ENCODE data around the gene MTHFD2L. TPM values are rescaled to one million over a fixed set of nuclear protein-coding genes. Genes with fewer than 3 reads are reported as not detected.
"Not testable (repeated sequence)": the region's sequence is repeated elsewhere in the genome, so short reads cannot be mapped to it uniquely, and the experiment has no call there.

The MTHFD2L gene
- total RNA-seq, 1 donor from 2014 or later: 14.5 TPM

GRCh38 chr4:74320559-74321118 lies 162.7 kb downstream of the MTHFD2L start:
- intact Hi-C loops (cut with DNase I): loop anchor here (2.0 kb wide), 1 partner anchor 350 kb away; no protein-coding TSS in a partner anchor
- no peak for DNase-seq (ENCODE audit: low spot score)

- intact Hi-C loops (cut with DNase I): no loop called here
These were observed 164.4 kb downstream of the MTHFD2L start for GRCh38 chr4:74322301-74322700.

GRCh38 chr4:74323663-74324062 lies 165.7 kb downstream of the MTHFD2L start:
- intact Hi-C loops (cut with DNase I): no loop called here

More at GRCh38 chr4:74322301-74322700, 164.4 kb downstream of the MTHFD2L start:
- DNase-seq (ENCODE audit: low spot score): no peak

GRCh38 chr4:74324262-74324661 lies 166.3 kb downstream of the MTHFD2L start:
- intact Hi-C loops (cut with DNase I): no loop called here

More at GRCh38 chr4:74323663-74324062, 165.7 kb downstream of the MTHFD2L start:
- DNase-seq (ENCODE audit: low spot score): no peak

GRCh38 chr4:74325886-74326285 lies 168.0 kb downstream of the MTHFD2L start:
- no peak for DNase-seq (ENCODE audit: low spot score)
- intact Hi-C loops (cut with DNase I): no loop called here

More at GRCh38 chr4:74324262-74324661, 166.3 kb downstream of the MTHFD2L start:
- DNase-seq (ENCODE audit: low spot score): no peak

GRCh38 chr4:74327762-74328161 lies 169.8 kb downstream of the MTHFD2L start:
- intact Hi-C loops (cut with DNase I): no loop called here
- no peak for DNase-seq (ENCODE audit: low spot score)

- DNase-seq (ENCODE audit: low spot score): no peak
- intact Hi-C loops (cut with DNase I): no loop called here
These were observed 170.6 kb downstream of the MTHFD2L start for GRCh38 chr4:74328501-74328900.

GRCh38 chr4:74329307-74329706 lies 171.4 kb downstream of the MTHFD2L start:
- intact Hi-C loops (cut with DNase I): no loop called here
- no peak for DNase-seq (ENCODE audit: low spot score)

GRCh38 chr4:74330295-74330750 lies 172.4 kb downstream of the MTHFD2L start:
- intact Hi-C loops (cut with DNase I): no loop called here
- DNase-seq (ENCODE audit: low spot score): no peak

- DNase-seq (ENCODE audit: low spot score): no peak
- intact Hi-C loops (cut with DNase I): no loop called here
These were observed 173.3 kb downstream of the MTHFD2L start for GRCh38 chr4:74331252-74331651.

GRCh38 chr4:74331944-74332343 lies 174.0 kb downstream of the MTHFD2L start:
- intact Hi-C loops (cut with DNase I): no loop called here
- no peak for DNase-seq (ENCODE audit: low spot score)

- intact Hi-C loops (cut with DNase I): no loop called here
- no peak for DNase-seq (ENCODE audit: low spot score)
These were observed 176.7 kb downstream of the MTHFD2L start for GRCh38 chr4:74334636-74335035.

- no peak for DNase-seq (ENCODE audit: low spot score)
- intact Hi-C loops (cut with DNase I): no loop called here
These were observed 177.6 kb downstream of the MTHFD2L start for GRCh38 chr4:74335341-74336021.

- DNase-seq (ENCODE audit: low spot score): no peak
- intact Hi-C loops (cut with DNase I): no loop called here
These were observed 180.9 kb downstream of the MTHFD2L start for GRCh38 chr4:74338792-74339333.

GRCh38 chr4:74339501-74339900 lies 181.6 kb downstream of the MTHFD2L start:
- no peak for DNase-seq (ENCODE audit: low spot score)
- intact Hi-C loops (cut with DNase I): no loop called here

GRCh38 chr4:74340421-74340820 lies 182.5 kb downstream of the MTHFD2L start:
- intact Hi-C loops (cut with DNase I); DNase-seq (ENCODE audit: low spot score): not testable (repeated sequence)

- intact Hi-C loops (cut with DNase I): no loop called here
- DNase-seq (ENCODE audit: low spot score): no peak
These were observed 186.1 kb downstream of the MTHFD2L start for GRCh38 chr4:74344031-74344430.

Data from cardiac septum (tissue), 1 donor.